ENCODE results near the gene AKAP14.
"Not testable (repeated sequence)": the region's sequence is repeated elsewhere in the genome, so short reads cannot be mapped to it uniquely, and the experiment has no call there.

The AKAP14 gene

DNA sequence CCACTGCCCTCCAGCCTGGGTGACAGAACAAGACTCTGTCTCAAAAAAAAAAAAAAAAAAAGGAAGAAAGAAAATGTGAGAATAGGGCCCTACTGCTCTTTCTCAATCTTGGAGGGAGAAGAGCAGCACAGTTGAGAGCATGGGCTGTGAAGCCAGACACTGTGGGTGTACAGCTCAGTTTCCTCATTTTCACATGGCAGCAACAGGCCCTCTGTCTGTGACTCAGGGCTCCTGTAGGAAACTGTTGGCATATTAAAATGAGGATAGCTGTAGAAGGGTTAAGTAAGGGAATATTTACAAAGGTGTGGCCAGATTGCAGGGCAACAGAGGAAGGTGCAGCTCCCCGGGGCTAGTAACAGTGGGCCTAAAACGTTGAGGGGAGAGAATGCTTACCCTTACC lies 3.4 kb downstream of the AKAP14 start:
- no peak overlapping the region for H3K4me3 ChIP-seq (ENCODE audit: low read length)
- DNase-seq (ENCODE audit: low read depth): no peak
- TF ChIP-seq, protein P1, sequence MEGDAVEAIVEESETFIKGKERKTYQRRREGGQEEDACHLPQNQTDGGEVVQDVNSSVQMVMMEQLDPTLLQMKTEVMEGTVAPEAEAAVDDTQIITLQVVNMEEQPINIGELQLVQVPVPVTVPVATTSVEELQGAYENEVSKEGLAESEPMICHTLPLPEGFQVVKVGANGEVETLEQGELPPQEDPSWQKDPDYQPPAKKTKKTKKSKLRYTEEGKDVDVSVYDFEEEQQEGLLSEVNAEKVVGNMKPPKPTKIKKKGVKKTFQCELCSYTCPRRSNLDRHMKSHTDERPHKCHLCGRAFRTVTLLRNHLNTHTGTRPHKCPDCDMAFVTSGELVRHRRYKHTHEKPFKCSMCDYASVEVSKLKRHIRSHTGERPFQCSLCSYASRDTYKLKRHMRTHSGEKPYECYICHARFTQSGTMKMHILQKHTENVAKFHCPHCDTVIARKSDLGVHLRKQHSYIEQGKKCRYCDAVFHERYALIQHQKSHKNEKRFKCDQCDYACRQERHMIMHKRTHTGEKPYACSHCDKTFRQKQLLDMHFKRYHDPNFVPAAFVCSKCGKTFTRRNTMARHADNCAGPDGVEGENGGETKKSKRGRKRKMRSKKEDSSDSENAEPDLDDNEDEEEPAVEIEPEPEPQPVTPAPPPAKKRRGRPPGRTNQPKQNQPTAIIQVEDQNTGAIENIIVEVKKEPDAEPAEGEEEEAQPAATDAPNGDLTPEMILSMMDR (conservative IDR thresholded peaks at IDR 0.05; ENCODE audit: low read depth, low read length): no peak

DNA sequence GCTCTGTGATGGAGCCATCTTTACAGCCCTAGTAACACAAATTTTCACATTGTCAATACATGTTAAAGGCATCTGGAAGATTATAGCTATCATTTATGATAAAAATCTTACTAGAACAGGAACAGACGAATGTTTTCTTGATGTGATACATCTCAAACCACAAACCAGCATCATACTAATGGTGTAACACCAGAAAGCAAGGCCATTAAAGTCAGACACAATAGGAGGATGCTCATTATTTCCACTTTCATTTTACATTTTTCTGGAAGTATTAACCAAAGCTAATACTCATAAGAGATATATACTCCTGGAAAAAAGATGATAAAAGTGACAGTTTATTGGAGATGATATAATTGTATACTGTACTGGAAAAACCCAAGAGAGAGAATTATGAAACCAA lies 5.3 kb downstream of the AKAP14 start:
- no peak for DNase-seq (ENCODE audit: low read depth)
- TF ChIP-seq, protein P1 (conservative IDR thresholded peaks at IDR 0.05; ENCODE audit: low read depth, low read length): no peak
- H3K4me3 ChIP-seq (ENCODE audit: low read length): no peak overlapping the region

DNA sequence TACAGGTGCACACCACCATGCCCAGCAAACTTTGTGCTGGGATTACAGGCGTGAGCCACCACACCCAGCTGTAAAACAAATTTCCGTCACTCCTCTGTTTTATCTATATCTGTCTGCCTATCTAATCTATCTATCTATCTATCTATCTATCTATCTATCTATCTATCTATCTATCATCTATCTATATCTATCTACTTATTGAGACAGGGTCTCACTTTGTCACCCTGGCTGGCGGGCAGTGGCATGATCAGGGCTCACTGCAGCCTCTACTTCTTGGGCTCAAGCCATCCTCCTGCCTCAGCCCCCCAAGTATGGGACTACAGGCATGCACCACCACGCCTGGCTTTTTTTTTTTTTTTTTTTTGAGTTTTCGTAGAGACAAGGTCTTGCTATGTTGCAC lies 20.6 kb downstream of the AKAP14 start:
- TF ChIP-seq, protein P1 (conservative IDR thresholded peaks at IDR 0.05; ENCODE audit: low read depth, low read length): no peak
- H3K4me3 ChIP-seq (ENCODE audit: low read length): no peak overlapping the region
- no peak for DNase-seq (ENCODE audit: low read depth)

DNA sequence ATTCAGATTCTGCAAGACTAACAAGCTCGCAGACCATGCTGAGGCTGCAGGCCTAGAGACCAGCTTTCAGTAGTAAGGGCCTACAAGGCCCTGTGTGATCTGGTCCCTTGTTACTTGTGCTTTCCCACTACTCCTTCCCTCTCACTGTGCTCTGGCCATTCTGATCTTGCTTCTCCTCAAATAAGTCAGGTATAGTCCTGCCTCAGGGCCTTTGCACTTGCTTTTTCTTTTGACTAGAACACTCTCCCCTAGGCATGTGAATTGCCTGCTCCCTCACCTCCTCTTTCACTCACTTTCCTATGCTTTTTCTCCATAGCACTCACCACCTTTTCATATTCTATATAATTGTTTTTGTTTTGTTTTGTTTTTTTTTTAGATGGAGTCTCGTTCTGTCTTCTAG lies 22.2 kb downstream of the AKAP14 start:
- TF ChIP-seq, protein P1 (conservative IDR thresholded peaks at IDR 0.05; ENCODE audit: low read depth, low read length): no peak
- H3K4me3 ChIP-seq (ENCODE audit: low read length): no peak overlapping the region
- DNase-seq (ENCODE audit: low read depth): no peak

DNA sequence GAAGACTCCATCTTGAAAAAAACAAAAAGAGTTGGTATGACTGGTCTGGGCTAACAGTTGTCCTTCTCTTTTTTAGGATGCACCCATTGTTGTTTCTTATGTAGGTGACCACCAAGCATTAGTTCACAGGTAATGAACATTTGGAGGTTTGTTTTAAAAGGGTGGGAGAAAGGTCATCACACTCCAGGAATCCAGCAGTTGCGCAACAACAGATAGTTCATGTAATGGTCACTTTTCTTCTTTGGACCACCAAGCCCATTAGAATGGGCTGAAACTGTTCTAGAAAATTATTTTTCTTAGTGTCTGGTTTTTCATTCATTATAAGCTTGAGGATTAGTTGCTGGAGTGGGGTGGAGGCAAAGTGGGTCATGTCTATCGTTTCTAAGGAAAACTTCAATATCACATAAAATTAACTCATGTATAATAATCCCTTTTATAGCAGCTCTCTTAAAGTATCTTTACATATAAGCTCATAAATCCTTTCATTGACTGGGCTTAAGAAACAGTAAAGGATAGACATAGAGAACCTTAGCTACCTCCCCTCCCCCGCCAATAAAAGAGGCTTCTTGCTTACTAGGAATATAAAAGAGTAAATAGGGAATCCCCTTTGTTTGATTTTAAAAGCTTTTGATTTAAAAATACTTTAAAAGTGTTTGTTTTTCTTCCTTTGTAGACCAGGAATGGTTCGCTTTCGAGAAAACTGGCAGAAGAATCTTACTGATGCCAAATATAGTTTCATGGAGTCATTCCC lies 24.3 kb downstream of the AKAP14 start:
- TF ChIP-seq, protein P1 (conservative IDR thresholded peaks at IDR 0.05; ENCODE audit: low read depth, low read length): no peak
- DNase-seq (ENCODE audit: low read depth): no peak
- no peak overlapping the region for H3K4me3 ChIP-seq (ENCODE audit: low read length)

DNA sequence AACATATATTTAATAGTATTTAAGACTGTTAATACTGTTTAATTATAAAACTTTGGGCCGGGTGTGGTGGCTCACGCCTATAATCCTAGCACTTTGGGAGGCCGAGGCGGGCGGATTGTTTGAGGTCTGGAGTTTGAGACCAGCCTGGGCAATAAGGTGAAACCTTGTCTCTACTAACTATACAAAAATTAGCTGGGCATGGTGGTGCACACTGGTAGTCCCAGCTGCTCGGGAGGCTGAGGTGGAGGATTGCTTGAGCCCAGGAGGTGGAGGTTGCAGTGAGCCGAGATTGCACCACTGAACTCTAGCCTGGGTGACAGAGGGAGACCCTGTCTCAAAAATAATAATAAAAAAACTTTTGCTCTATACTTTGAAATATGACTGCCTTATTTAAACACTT lies 26.7 kb downstream of the AKAP14 start:
- H3K4me3 ChIP-seq (ENCODE audit: low read length): not testable (repeated sequence)

DNA sequence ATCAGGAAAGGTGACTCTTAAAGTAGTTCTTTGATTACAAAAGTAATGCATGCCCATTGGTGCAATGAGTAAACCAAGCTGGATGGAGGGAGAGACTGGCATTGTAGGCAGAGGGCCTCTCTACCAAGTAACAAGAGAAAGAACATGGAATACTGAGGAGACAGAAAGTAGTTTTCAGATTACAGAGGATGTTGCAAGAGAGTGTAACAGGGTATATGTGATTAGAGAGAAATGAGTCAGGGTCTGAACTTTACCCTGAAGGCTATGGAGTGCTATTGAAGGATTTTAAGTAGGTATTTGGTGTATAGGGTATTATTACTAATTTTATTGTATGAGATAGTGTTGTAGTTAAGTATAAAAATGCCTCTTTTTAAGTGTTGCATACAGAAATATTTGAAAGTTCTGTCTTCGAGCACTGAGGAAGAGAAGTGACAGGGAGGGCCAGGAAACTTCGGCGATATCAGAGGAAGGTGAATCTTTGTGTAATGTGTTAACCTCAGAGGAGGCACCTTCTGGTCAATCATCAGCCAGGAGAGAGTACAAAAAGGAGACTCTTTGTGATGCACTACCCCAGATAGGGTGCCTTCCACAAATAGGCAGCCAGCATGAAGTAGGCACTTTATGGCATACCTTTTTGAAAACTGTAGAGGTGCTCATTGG lies 39.7 kb downstream of the AKAP14 start:
- no peak for DNase-seq (ENCODE audit: low read depth)
- no peak overlapping the region for H3K4me3 ChIP-seq (ENCODE audit: low read length)
- TF ChIP-seq, protein P1 (conservative IDR thresholded peaks at IDR 0.05; ENCODE audit: low read depth, low read length): no peak

More for the DNA sequence above, 26.7 kb downstream of the AKAP14 start:
- DNase-seq (ENCODE audit: low read depth): not testable (repeated sequence)

Data from retinal pigment epithelial cell (primary cell).